T-helper 1 cell (primary cell): Measurements from ENCODE around the gene TADA1.
"Not testable (repeated sequence)": the region's sequence is repeated elsewhere in the genome, so short reads cannot be mapped to it uniquely, and the experiment has no call there.

Source experiments
- DNase-seq, 5 donors: peaks; one replicate each; pipeline ENCODE4 v3.0.0-alpha.2; 2012 to 2020

TADA1 gene

GRCh38 chr1:166843322-166843721 lies 32.7 kb downstream of the TADA1 start:
- no peak for DNase-seq

- DNase-seq, result no peak
Measured at GRCh38 chr1:166840309-166841274, 35.5 kb downstream of the TADA1 start.

- peak; percentile 43 to 64 (median 50) for DNase-seq
Measured at GRCh38 chr1:166839600-166840308, 36.3 kb downstream of the TADA1 start.

- DNase-seq, result peak; percentile 70 to 88 (median 74)
Measured at GRCh38 chr1:166838766-166839599, 37.1 kb downstream of the TADA1 start, which contains the start of gene POGK. TSS of gene POGK (plus strand) at chr1:166839475. CDS start at chr1:166840957, 1,482 bp downstream.

- no peak for DNase-seq
Measured at GRCh38 chr1:166836733-166837132, 39.3 kb downstream of the TADA1 start.

- not testable (repeated sequence) for DNase-seq
Measured at GRCh38 chr1:166829762-166830161, 46.3 kb downstream of the TADA1 start.

GRCh38 chr1:166827426-166827825 lies 48.6 kb downstream of the TADA1 start:
- DNase-seq, result no peak

- no peak for DNase-seq
Measured at GRCh38 chr1:166822385-166822784, 53.7 kb downstream of the TADA1 start.

- no peak for DNase-seq
Measured at GRCh38 chr1:166819974-166820373, 56.1 kb downstream of the TADA1 start.

- no peak for DNase-seq
Measured at GRCh38 chr1:166814611-166815010, 61.5 kb downstream of the TADA1 start.

GRCh38 chr1:166813508-166814223 lies 62.4 kb downstream of the TADA1 start:
- no peak for DNase-seq

GRCh38 chr1:166811691-166812090 lies 64.4 kb downstream of the TADA1 start:
- no peak for DNase-seq

- no peak for DNase-seq
Measured at GRCh38 chr1:166808952-166809351, 67.1 kb downstream of the TADA1 start.
